GM04504 (cell line): ENCODE results near the gene CAMKV.
"Not testable (repeated sequence)": the region's sequence is repeated elsewhere in the genome, so short reads cannot be mapped to it uniquely, and the experiment has no call there.

ENCODE experiments used
- DNase-seq: peaks from one replicate; pipeline ENCODE4 v3.0.0-alpha.2; 2012; ENCODE audit warnings: low read depth

The CAMKV gene

GRCh38 chr3:49845694-49846093 is 24.0 kb downstream of the CAMKV start:
- no peak for DNase-seq

GRCh38 chr3:49844464-49845183 is 25.1 kb downstream of the CAMKV start:
- DNase-seq, result no peak

- no peak for DNase-seq
These were observed 26.7 kb downstream of the CAMKV start for GRCh38 chr3:49842843-49843517.

- no peak for DNase-seq
These were observed 27.9 kb downstream of the CAMKV start for GRCh38 chr3:49841806-49842205.

- DNase-seq, result no peak
These were observed 28.5 kb downstream of the CAMKV start for GRCh38 chr3:49841126-49841696.

GRCh38 chr3:49840388-49840787 is 29.3 kb downstream of the CAMKV start:
- DNase-seq, result no peak

GRCh38 chr3:49839193-49839809 is 30.4 kb downstream of the CAMKV start:
- DNase-seq, result peak; percentile 59

- DNase-seq, result no peak
These were observed 38.4 kb downstream of the CAMKV start for GRCh38 chr3:49831341-49831740.

GRCh38 chr3:49826016-49826415 is 43.7 kb downstream of the CAMKV start:
- DNase-seq, result no peak

- not testable (repeated sequence) for DNase-seq
These were observed 46.6 kb downstream of the CAMKV start for GRCh38 chr3:49823131-49823530.

GRCh38 chr3:49813497-49814174 is 56.1 kb downstream of the CAMKV start, which contains the start of gene UBA7:
Gene UBA7, minus strand, starts transcription at chr3:49813953. Its CDS starts 166 bp downstream, at chr3:49813787.
- peak; percentile 62 for DNase-seq

GRCh38 chr3:49812916-49813496 is 56.7 kb downstream of the CAMKV start:
- DNase-seq, result no peak
